HG02642 (cell line): ENCODE results near the gene KBTBD13.
"Not testable (repeated sequence)": the region's sequence is repeated elsewhere in the genome, so short reads cannot be mapped to it uniquely, and the experiment has no call there.

Experiments
- ATAC-seq: cut with Tn5 transposase; IDR thresholded peaks from one replicate; pipeline ENCODE4 v1.9.1; 2021; ENCODE audit warnings: mild to moderate bottlenecking; ENCODE audit not compliant: unreplicated experiment, poor library complexity

Gene KBTBD13

DNA sequence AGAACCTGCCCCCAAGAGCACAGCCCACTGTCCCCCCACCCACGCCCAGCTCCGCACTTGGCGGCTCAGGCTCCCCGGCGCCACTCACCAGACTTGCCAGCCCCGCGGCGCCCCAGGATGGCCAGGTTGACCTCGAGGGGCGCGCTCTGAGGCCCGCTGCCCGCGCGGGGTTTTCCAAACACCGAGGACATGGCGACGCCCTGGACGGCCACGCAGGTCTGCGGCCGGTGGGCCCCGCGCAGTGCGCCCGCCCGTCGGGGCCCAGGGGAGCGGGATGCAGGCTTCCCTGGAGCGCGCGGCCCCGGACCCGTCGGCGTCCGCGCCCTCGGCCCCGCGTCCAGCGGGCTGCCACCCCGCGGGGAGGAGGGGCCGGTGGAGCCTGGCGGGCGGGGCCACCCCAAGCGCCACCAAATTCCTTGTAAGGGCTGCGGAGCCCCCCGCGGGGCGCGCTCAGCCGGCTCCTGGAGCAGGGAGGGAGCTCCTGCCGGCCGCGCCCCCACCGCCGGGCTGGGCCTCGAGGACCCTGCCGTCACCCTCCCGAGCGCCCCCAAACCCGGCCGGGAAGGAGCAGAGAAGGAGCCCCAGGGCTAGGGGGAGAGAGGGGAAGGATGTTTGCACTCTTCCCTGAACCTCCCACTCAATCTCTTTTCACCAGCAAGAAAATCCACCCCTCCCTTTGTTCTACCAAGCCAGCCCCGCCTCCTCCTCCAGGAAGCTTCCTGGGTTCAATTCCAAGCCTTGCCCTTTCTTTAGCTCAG, 8.7 kb upstream of the KBTBD13 start, which contains the start of gene RASL12:
Gene RASL12 (minus strand): TSS at position 347 of the 758 bp plus-strand sequence. CDS start 156 bp downstream, at position 191.
- no peak for ATAC-seq

- no peak for ATAC-seq
These were observed 8.2 kb upstream of the KBTBD13 start for GRCh38 chr15:65068403-65068788.

GRCh38 chr15:65069179-65069578, 7.4 kb upstream of the KBTBD13 start:
- no peak for ATAC-seq

GRCh38 chr15:65069779-65070546, 6.6 kb upstream of the KBTBD13 start:
- no peak for ATAC-seq

DNA sequence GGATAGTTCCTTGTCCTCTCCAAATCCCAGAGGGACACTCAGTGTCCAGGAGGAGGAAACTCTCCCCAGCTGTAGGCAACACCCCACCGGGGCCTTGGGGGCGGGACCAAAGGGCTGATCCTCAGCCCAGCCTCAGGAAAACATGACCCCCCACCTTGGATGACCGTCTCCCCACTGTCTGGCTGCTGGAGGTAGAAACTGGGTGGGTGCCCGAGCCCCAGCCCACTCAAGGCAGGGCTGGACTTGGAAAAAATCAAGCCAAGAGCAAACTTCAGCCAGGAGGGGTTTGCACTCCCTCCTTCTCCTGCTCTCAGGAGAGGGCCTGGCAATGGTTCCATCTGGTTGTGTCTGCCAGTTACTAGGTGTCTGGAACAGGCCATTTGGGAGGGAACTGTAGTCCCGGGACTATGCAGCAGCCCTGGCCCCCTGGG, 5.2 kb upstream of the KBTBD13 start:
- ATAC-seq, result no peak

DNA sequence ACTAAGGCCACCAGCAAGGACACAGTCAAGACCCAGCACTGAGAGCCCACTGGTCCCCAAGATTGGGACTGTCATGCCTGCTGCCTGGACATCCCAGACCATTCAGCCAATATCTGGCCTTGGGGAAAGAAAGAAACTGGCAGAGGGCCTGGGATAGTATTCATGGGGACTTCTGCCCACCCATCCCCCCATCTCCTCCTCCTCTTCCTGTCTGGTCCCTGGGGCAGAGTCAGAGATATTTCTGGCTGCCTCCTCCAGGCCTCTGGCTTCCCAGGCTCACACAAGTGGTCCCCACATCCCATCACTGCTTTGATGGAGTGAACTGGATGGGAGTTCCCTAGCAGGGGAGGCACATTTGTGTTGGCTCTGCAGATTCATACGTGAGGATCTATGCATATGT, 4.5 kb upstream of the KBTBD13 start:
- ATAC-seq, result no peak

GRCh38 chr15:65072617-65073016, 3.9 kb upstream of the KBTBD13 start:
- ATAC-seq, result no peak

DNA sequence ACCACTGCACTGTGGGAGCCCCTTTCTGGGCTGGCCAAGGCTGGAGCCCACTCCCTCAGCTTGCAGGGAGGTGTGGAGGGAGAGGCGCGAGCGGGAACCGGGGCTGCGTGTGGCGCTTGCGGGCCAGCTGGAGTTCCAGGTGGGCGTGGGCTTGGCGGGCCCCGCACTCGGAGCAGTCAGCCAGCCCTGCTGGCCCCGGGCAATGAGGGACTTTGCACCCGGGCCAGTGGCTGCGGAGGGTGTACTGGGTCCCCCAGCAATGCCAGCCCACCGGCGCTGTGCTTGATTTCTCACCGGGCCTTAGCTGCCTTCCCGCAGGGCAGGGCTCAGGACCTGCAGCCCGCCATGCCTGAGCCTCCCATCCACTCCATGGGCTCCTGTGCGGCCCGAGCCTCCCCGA, 1.6 kb upstream of the KBTBD13 start:
- ATAC-seq, result not testable (repeated sequence)

GRCh38 chr15:65075607-65076395, 745 bp upstream of the KBTBD13 start:
- not testable (repeated sequence) for ATAC-seq

- no peak for ATAC-seq
These were observed 890 bp downstream of the KBTBD13 start for GRCh38 chr15:65077291-65077980.

DNA sequence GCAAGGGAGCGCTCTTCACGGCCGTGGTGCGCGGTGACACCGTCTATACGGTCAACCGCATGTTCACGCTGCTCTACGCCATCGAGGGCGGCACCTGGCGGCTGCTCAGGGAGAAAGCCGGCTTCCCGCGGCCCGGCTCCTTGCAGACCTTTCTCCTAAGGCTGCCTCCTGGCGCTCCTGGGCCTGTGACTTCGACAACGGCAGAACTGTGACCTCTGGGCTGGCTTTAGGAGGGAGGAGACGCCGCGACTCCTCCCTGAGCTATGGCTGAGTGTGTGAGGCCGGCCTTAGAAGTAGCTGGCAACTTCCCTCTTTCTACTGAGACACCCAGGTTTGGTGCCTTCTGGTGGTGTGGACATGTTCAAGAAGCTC, 1.4 kb downstream of the KBTBD13 start:
- ATAC-seq, result no peak

DNA sequence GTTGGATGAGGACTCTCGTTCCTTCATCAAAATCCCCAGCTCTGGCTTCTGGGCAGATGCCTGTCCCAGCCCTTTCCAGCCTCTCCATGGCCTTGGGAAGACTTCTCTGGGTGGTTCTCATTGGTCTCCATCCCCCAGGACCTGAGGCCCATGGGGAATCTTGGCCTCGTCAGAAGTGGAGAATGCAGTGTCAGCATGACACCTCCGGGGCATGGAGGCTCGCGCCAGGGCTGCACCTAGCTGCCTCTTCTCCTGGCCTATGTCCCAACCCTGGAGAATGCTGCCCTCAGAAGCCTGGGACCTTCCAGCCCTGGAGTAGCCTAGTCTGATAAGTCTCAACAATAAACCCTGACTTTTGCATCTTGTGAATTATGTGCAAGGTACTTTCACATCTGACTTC, 3.0 kb downstream of the KBTBD13 start:
- no peak for ATAC-seq

DNA sequence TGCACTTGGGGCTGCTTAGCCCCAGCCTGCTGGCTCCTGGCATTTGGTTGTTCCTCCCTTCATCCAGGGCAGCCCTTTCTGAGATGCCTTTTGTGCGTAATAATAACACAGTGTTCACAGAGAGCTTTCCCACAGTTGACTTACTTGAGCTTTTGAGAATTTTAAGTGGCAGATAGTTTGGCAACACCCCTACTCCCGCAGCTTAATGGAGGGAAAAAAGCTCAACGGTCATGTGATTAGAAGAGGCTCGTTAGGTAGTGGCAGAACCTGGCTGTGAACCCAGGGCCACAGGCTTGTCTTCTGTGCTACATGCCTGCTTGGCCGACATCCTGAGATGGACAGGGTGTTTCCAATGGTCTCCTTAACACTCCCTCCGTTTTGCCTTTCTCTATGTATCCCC, 4.7 kb downstream of the KBTBD13 start:
- no peak for ATAC-seq

DNA sequence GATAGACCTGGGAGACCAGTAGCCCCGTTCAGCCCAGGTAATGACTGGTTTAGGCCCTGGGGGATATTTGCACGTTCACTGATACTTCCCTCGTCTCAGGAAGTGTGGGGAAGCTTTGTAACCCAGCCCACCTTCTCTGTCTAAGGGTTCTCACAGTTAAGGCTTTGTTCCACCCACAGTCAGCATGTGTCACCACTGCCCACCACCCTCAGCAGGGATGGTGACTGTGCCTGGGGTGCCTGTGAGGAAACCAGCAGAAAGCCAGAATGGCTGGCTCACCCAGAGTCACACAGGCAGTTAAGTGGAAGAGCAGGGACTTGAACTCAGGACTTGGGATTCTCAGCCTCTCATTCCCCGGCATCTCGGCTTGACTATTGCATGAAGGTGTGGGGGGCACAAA, 5.2 kb downstream of the KBTBD13 start:
- ATAC-seq, result no peak

- no peak for ATAC-seq
These were observed 5.9 kb downstream of the KBTBD13 start for GRCh38 chr15:65082303-65082953.

DNA sequence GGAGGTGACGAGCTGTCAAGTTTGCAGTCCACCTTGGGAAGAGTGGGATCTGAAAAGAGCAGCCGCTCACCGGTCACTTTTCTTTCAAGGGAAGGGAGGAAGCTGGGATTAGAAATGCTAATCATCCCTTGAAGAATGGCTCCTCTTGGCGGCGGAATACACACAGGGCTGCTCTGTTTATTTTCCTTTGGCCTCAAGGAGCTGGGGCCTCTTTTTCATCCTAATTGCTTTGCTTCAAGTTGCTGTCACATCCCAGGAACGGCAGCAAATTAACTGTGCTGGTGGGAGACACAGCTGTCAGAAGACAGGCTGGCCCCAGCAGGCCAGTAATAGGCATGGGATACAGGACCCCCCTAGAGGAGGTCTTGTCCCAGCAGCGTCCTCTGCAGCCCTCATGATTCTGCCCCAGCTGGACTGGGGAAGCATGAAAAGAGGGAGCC, 6.7 kb downstream of the KBTBD13 start:
- ATAC-seq, result no peak

GRCh38 chr15:65084500-65085206, 8.1 kb downstream of the KBTBD13 start:
- no peak for ATAC-seq

DNA sequence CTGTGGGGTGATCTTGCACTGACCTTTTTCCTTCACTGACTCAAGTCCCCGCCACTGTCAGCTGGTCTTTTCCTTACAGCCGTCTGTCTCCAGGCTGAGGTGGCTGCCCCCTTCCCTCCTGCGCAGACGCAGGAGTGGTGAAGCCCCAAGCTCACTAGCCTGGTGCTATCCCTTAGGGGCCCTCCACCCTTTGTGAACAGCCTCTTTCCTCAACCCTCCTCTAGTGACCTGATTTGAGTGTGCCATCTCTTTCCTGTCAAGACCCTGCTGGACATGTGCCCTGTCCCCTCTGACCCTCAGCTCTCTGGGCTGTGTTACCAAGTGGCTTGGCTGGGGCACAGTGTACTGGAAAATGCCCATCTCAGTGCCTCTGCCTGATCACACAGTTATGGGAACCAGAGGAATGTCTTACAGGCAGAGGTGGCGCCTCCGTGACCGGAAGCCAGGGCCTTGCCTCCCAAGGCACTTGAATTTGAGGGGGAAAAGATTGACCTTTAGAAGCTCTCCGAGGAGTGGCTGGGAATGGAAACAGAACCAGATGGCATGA, 8.7 kb downstream of the KBTBD13 start:
- no peak for ATAC-seq
